Tibial nerve (tissue), 4 donors: Measurements from ENCODE around the gene APOL6. TPM values are rescaled to one million over a fixed set of nuclear protein-coding genes. Genes with fewer than 3 reads are reported as not detected.
"Not testable (repeated sequence)": the region's sequence is repeated elsewhere in the genome, so short reads cannot be mapped to it uniquely, and the experiment has no call there.

ENCODE experiments used
- DNase-seq, 2 donors: peaks; one replicate each; pipeline ENCODE4 v3.0.0-alpha.2; 2019; ENCODE audit warnings: low spot score in 2 of 2
- H3K27ac ChIP-seq, 4 donors: fragments of 200-600 bp; sonication (generic) in 3 of 4; one replicate each; pipeline ENCODE4 v1.5.1; 2017 to 2019; ENCODE audit warnings: mild to moderate bottlenecking in 1 of 4
- H3K27me3 ChIP-seq, 2 donors: fragments of 200-600 bp; sonication (generic) in 1 of 2; one replicate each; pipeline versions ENCODE4 v1.5.1 to v1.6.0; 2017 to 2019
- H3K36me3 ChIP-seq, 3 donors: fragments of 200-600 bp; sonication (generic); one replicate each; pipeline ENCODE4 v1.5.1; 2018 to 2019
- H3K4me1 ChIP-seq, 4 donors: fragments of 200-600 bp; sonication (generic) in 3 of 4; one replicate each; pipeline ENCODE4 v1.5.1; 2017 to 2019
- H3K4me3 ChIP-seq, 4 donors: fragments of 200-600 bp; sonication (generic) in 3 of 4; one replicate each; pipeline ENCODE4 v1.5.1; 2017 to 2019; ENCODE audit warnings: mild to moderate bottlenecking in 1 of 4, moderate library complexity in 1 of 4
- H3K9me3 ChIP-seq, 4 donors: fragments of 200-600 bp; sonication (generic) in 3 of 4; one replicate each; pipeline ENCODE4 v1.5.1; 2017 to 2019
- CTCF ChIP-seq, 5 experiments: fragments of 200-600 bp in 3 of 5; fragments of 450-650 bp in 2 of 5; sonication (generic) in 3 of 5; IDR thresholded peaks; one replicate each; pipeline ENCODE4 v1.5.1; 2016 to 2019; ENCODE audit warnings: antibody characterized with exemption in 5 of 5, mild to moderate bottlenecking in 3 of 5, moderate library complexity in 2 of 5
- EP300 ChIP-seq, 2 donors: sonication (generic); formaldehyde crosslinking; IDR thresholded peaks; one replicate each; pipeline ENCODE4 v1.6.1; 2017; ENCODE audit warnings: antibody characterized with exemption in 2 of 2, mild to moderate bottlenecking in 1 of 2
- POLR2A ChIP-seq, 2 donors: fragments of 450-650 bp; IDR thresholded peaks; one replicate each; pipeline ENCODE4 v1.6.1; 2017; ENCODE audit warnings: antibody characterized with exemption in 2 of 2, mild to moderate bottlenecking in 2 of 2, moderate library complexity in 2 of 2
- WGBS, 2 donors: methylation state at CpG; one replicate each; pipeline ENCODE4 v1.1.5; 2018; 5-methylcytosine and 5-hydroxymethylcytosine counted together
- total RNA-seq, 4 donors: library from RNA; depleted of rRNA; stranded (reverse); fragments of >200 nt; gene quantifications; one replicate each; pipeline ENCODE4 v1.1.0, GENCODE V29; 2016

Gene APOL6
- total RNA-seq, 4 donors from 2014 or later = 9.2 to 24.9 (median 19.6) TPM

GRCh38 chr22:35662914-35663313 lies 14.7 kb downstream of the APOL6 start:
- Histone ChIP-seq H3K36me3 (peaks cover 0 to 48% (median 9%) of the 10 kb centered on the region in 3 donors), H3K4me3 (no peak overlapping the region), H3K27me3 (no peaks in the 10 kb centered on the region), H3K27ac (peak overlapping the region; percentile 9 to 87 (median 76)), H3K4me1 (peaks cover 0 to 30% (median 18%) of the 10 kb centered on the region in 4 donors), H3K9me3 (peaks cover 0 to 20% (median 0%) of the 10 kb centered on the region in 4 donors)
- WGBS, 2 donors = 73 to 76% methylated on average over 2 of the region's 2 CpGs
- DNase-seq = no peak
- TF ChIP-seq EP300 (IDR thresholded peaks at IDR 0.05) (no peak), CTCF (IDR thresholded peaks at IDR 0.05) (no peak), POLR2A (IDR thresholded peaks at IDR 0.05) (no peak)

GRCh38 chr22:35663371-35663770 lies 15.1 kb downstream of the APOL6 start:
- Histone ChIP-seq H3K27me3 (no peaks in the 10 kb centered on the region), H3K27ac (peak overlapping the region in 3 of 4 donors; percentile 75 to 87 (median 77)), H3K4me3 (peak overlapping the region in 1 of 4 donors; percentile 24), H3K9me3 (peaks cover 0 to 20% (median 0%) of the 10 kb centered on the region in 4 donors), H3K36me3 (peaks cover 0 to 44% (median 9%) of the 10 kb centered on the region in 3 donors), H3K4me1 (peaks cover 0 to 30% (median 18%) of the 10 kb centered on the region in 4 donors)
- 20 to 37% methylated on average over 3 of the region's 3 CpGs for WGBS, 2 donors
- TF ChIP-seq EP300 (IDR thresholded peaks at IDR 0.05) = no peak
- TF ChIP-seq POLR2A (IDR thresholded peaks at IDR 0.05) = no peak
- no peak for TF ChIP-seq CTCF (IDR thresholded peaks at IDR 0.05)
- no peak for DNase-seq

GRCh38 chr22:35664955-35665587 lies 16.8 kb downstream of the APOL6 start:
- TF ChIP-seq CTCF (IDR thresholded peaks at IDR 0.05) (no peak), EP300 (IDR thresholded peaks at IDR 0.05) (no peak), POLR2A (IDR thresholded peaks at IDR 0.05) (no peak)
- DNase-seq = no peak
- WGBS, 2 donors = 91 to 93% methylated on average over 5 of the region's 5 CpGs
- Histone ChIP-seq H3K4me3 (no peak overlapping the region), H3K9me3 (peaks cover 0 to 20% (median 0%) of the 10 kb centered on the region in 4 donors), H3K4me1 (peaks cover 0 to 30% (median 18%) of the 10 kb centered on the region in 4 donors), H3K36me3 (peaks cover 0 to 27% (median 0%) of the 10 kb centered on the region in 3 donors), H3K27me3 (no peaks in the 10 kb centered on the region), H3K27ac (no peak overlapping the region)

GRCh38 chr22:35666699-35667098 lies 18.5 kb downstream of the APOL6 start:
- 89 to 90% methylated on average over 1 of the region's 1 CpG for WGBS, 2 donors
- not testable (repeated sequence) for H3K27me3 ChIP-seq, H3K27ac ChIP-seq, DNase-seq, H3K4me3 ChIP-seq
- Histone ChIP-seq H3K4me1 (peaks cover 0 to 25% (median 14%) of the 10 kb centered on the region in 4 donors), H3K36me3 (peaks cover 0 to 22% (median 0%) of the 10 kb centered on the region in 3 donors), H3K9me3 (peaks cover 0 to 21% (median 0%) of the 10 kb centered on the region in 4 donors)

GRCh38 chr22:35674335-35674734 lies 26.1 kb downstream of the APOL6 start:
- Histone ChIP-seq H3K27ac (no peak overlapping the region), H3K27me3 (no peaks in the 10 kb centered on the region), H3K9me3 (peaks cover 0 to 8% (median 0%) of the 10 kb centered on the region in 4 donors), H3K36me3 (no peaks in the 10 kb centered on the region), H3K4me1 (no peaks in the 10 kb centered on the region), H3K4me3 (no peak overlapping the region)
- DNase-seq = no peak
- TF ChIP-seq EP300 (IDR thresholded peaks at IDR 0.05) = no peak
- no peak for TF ChIP-seq CTCF (IDR thresholded peaks at IDR 0.05)
- TF ChIP-seq POLR2A (IDR thresholded peaks at IDR 0.05) = no peak

DNA sequence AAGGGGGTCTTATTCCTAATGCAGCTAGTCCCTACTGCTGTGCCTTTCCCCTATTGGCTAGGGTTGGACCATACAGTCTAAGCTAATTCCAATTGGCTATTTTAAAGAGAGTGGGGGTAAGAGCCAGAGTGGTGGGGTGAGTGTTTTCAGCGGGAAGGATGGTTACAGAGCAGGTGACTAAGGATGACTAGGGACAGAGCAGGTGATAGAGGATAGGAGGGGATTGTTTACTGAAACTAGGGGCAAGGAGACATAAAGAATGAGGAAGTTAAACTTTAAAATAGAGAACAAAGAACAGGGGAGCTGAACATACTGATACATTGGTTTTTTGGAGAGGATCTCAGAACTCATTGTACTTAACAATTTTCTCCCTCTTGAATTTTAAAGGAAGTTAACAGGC lies 27.8 kb downstream of the APOL6 start:
- not testable (repeated sequence) for H3K27me3 ChIP-seq

More for the DNA sequence above, 27.8 kb downstream of the APOL6 start:
- not testable (repeated sequence) for H3K9me3 ChIP-seq, H3K27ac ChIP-seq, DNase-seq, H3K4me3 ChIP-seq, H3K36me3 ChIP-seq, H3K4me1 ChIP-seq
- WGBS, 2 donors = 54 to 89% methylated on average over 1 of the region's 1 CpG
